IMR-90 (cell line): ENCODE results near the gene TXK. TPM values are rescaled to one million over a fixed set of nuclear protein-coding genes. Genes with fewer than 3 reads are reported as not detected.

Source experiments
- ATAC-seq: fragments of 200-7000 bp; cut with Tn5 transposase; 2 replicates; pipeline ENCODE4 v1.9.1; 2020; ENCODE audit warnings: low read depth, mild to moderate bottlenecking, moderate library complexity
- BruUV-seq: library from RNA; stranded (reverse); fragments of 400-500 nt; replicated peaks from 2 replicates; lab custom pipeline; 2021; lab: Mats Ljungman, UMichigan
- CTCF ChIA-PET: fragments of 300-600 bp; formaldehyde crosslinking; extraction: SDS; loops from one replicate; lab custom pipeline; 2021; ENCODE audit warnings: antibody characterized with exemption; lab: Yijun Ruan, JAX
- POLR2A ChIA-PET: fragments of 300-600 bp; sonication (Branson Sonifier 250); formaldehyde crosslinking; loops from one replicate; lab custom pipeline; 2022; ENCODE audit warnings: antibody characterized with exemption; ENCODE audit not compliant: unreplicated experiment; lab: Charles Lee
- DNase-seq: peaks from one replicate; pipeline ENCODE4 v3.0.0; 2013
- H2AFZ ChIP-seq: replicated peaks from 2 replicates; pipeline ENCODE3; 2013; ENCODE audit warnings: low read length, mild to moderate bottlenecking; ENCODE audit not compliant: poor library complexity
- H2AK5ac ChIP-seq: 2 replicates; pipeline ENCODE4 v1.6.1; 2013; ENCODE audit warnings: low read depth, low read length, inconsistent platforms
- H2AK9ac ChIP-seq: replicated peaks from 2 replicates; pipeline ENCODE3; 2013; ENCODE audit warnings: mild to moderate bottlenecking, low read depth, low read length, moderate library complexity; ENCODE audit not compliant: poor library complexity
- H2BK120ac ChIP-seq: 2 replicates; pipeline ENCODE4 v1.6.1; 2013; ENCODE audit warnings: low read depth, low read length, inconsistent platforms
- H2BK15ac ChIP-seq: 3 replicates; pipeline ENCODE4 v1.6.1; 2013; ENCODE audit warnings: low read depth, low read length, inconsistent platforms
- H2BK20ac ChIP-seq: 2 replicates; pipeline ENCODE4 v1.6.1; 2013; ENCODE audit warnings: low read depth, mild to moderate bottlenecking, inconsistent platforms, low read length, moderate library complexity
- H2BK5ac ChIP-seq: 2 replicates; pipeline ENCODE4 v1.6.1; 2013; ENCODE audit warnings: mild to moderate bottlenecking, low read depth, low read length, inconsistent platforms; ENCODE audit not compliant: poor library complexity, severe bottlenecking
- H3K14ac ChIP-seq: replicated peaks from 2 replicates; pipeline ENCODE4 v1.6.1; 2013; ENCODE audit warnings: low read depth, low read length, inconsistent platforms
- H3K18ac ChIP-seq: 2 replicates; pipeline ENCODE4 v1.6.1; 2013; ENCODE audit warnings: low read depth, low read length, control low read depth
- H3K23ac ChIP-seq: 2 replicates; pipeline ENCODE4 v1.6.1; 2013; ENCODE audit warnings: low read depth, low read length, inconsistent platforms
- H3K27ac ChIP-seq: 2 replicates; pipeline ENCODE4 v1.5.1; 2013; ENCODE audit warnings: mild to moderate bottlenecking, control low read depth, low read length; ENCODE audit not compliant: insufficient read depth
- H3K27me3 ChIP-seq: 2 replicates; pipeline ENCODE4 v1.6.1; 2013; ENCODE audit warnings: low read length; ENCODE audit not compliant: control insufficient read depth, insufficient read depth
- H3K36me3 ChIP-seq: 2 replicates; pipeline ENCODE4 v1.6.1; 2013; ENCODE audit warnings: low read length, mixed read lengths; ENCODE audit not compliant: control insufficient read depth, insufficient read depth
- H3K4ac ChIP-seq: 2 replicates; pipeline ENCODE4 v1.6.1; 2013; ENCODE audit warnings: low read depth, low read length, inconsistent platforms
- H3K4me1 ChIP-seq: 2 replicates; pipeline ENCODE4 v1.6.1; 2013; ENCODE audit warnings: low read length, mixed read lengths; ENCODE audit not compliant: control insufficient read depth, insufficient read depth
- H3K4me2 ChIP-seq: 2 replicates; pipeline ENCODE4 v1.6.1; 2013; ENCODE audit warnings: low read depth, mild to moderate bottlenecking, control low read depth, low read length, moderate library complexity
- H3K4me3 ChIP-seq: 2 replicates; pipeline ENCODE4 v1.5.1; 2013; ENCODE audit warnings: low read depth, mild to moderate bottlenecking, control low read depth, low read length, moderate library complexity; ENCODE audit not compliant: insufficient read depth
- H3K56ac ChIP-seq: 2 replicates; pipeline ENCODE4 v1.6.1; 2013; ENCODE audit warnings: low read length, inconsistent platforms; ENCODE audit not compliant: insufficient read depth; ENCODE audit errors: extremely low read depth
- H3K79me1 ChIP-seq, 2 experiments: 2 replicates each; pipeline ENCODE4 v1.6.1; 2013; ENCODE audit warnings: low read length in 2 of 2, inconsistent platforms in 1 of 2, low read depth in 1 of 2
- H3K9ac ChIP-seq: 2 replicates; pipeline ENCODE4 v1.6.1; 2013; ENCODE audit warnings: low read depth, low read length, control low read depth
- H3K9me1 ChIP-seq: 2 replicates; pipeline ENCODE4 v1.6.1; 2013; ENCODE audit warnings: low read length, inconsistent platforms; ENCODE audit not compliant: insufficient read depth
- H3K9me3 ChIP-seq: 2 replicates; pipeline ENCODE4 v1.6.1; 2013; ENCODE audit warnings: low read length; ENCODE audit not compliant: control insufficient read depth, insufficient read depth
- H4K20me1 ChIP-seq: 2 replicates; pipeline ENCODE4 v1.6.1; 2013; ENCODE audit warnings: low read length, inconsistent platforms; ENCODE audit not compliant: insufficient read depth
- H4K5ac ChIP-seq: 2 replicates; pipeline ENCODE4 v1.6.1; 2013; ENCODE audit warnings: mild to moderate bottlenecking, low read depth, low read length, control low read depth
- H4K8ac ChIP-seq, 2 experiments: 2 replicates each; pipeline ENCODE4 v1.6.1; 2013; ENCODE audit warnings: low read depth in 2 of 2, low read length in 2 of 2, control low read depth in 1 of 2, inconsistent platforms in 1 of 2
- H4K91ac ChIP-seq: 2 replicates; pipeline ENCODE4 v1.6.1; 2013; ENCODE audit warnings: low read depth, low read length, inconsistent platforms; ENCODE audit not compliant: insufficient read depth
- BHLHE40 ChIP-seq: fragments of 150-350 bp; IDR thresholded peaks from 2 replicates; pipeline ENCODE4 v1.6.1; 2016; ENCODE audit warnings: mild to moderate bottlenecking, low read depth, low read length
- CEBPB ChIP-seq: IDR thresholded peaks from 2 replicates; pipeline ENCODE4 v1.6.1; 2012; ENCODE audit warnings: low read depth, low read length, improper control_type of control experiment
- CHD1 ChIP-seq: IDR thresholded peaks from 2 replicates; pipeline ENCODE4 v1.6.1; 2012; ENCODE audit warnings: low read depth, low read length, improper control_type of control experiment
- CTCF ChIP-seq: conservative IDR thresholded peaks from 2 replicates; pipeline ENCODE4 v1.5.1; 2012; ENCODE audit warnings: mild to moderate bottlenecking, low read depth, low read length, improper control_type of control experiment
- ELK1 ChIP-seq: fragments of 150-350 bp; IDR thresholded peaks from 2 replicates; pipeline ENCODE4 v1.6.1; 2016; ENCODE audit warnings: low read depth, mild to moderate bottlenecking, low read length, moderate library complexity, borderline replicate concordance
- FOS ChIP-seq: fragments of 150-350 bp; IDR thresholded peaks from 2 replicates; pipeline ENCODE4 v1.6.1; 2016; ENCODE audit warnings: low read depth, low read length
- MAFK ChIP-seq: IDR thresholded peaks from 2 replicates; pipeline ENCODE4 v1.6.1; 2012; ENCODE audit warnings: low read depth, low read length, improper control_type of control experiment
- MAZ ChIP-seq: IDR thresholded peaks from 2 replicates; pipeline ENCODE4 v1.6.1; 2012; ENCODE audit warnings: low read depth, mild to moderate bottlenecking, low read length, improper control_type of control experiment, moderate library complexity, borderline replicate concordance
- MXI1 ChIP-seq: IDR thresholded peaks from 2 replicates; pipeline ENCODE4 v1.6.1; 2012; ENCODE audit warnings: low read depth, mild to moderate bottlenecking, low read length, moderate library complexity, borderline replicate concordance
- NFE2L2 ChIP-seq: fragments of 150-350 bp; IDR thresholded peaks from 2 replicates; pipeline ENCODE4 v1.6.1; 2016; ENCODE audit warnings: low read depth, mild to moderate bottlenecking, low read length
- POLR2A ChIP-seq: IDR thresholded peaks from 2 replicates; pipeline ENCODE4 v1.6.1; 2012; ENCODE audit warnings: mild to moderate bottlenecking, low read depth, low read length
- RAD21 ChIP-seq: IDR thresholded peaks from 2 replicates; pipeline ENCODE4 v1.6.1; 2012; ENCODE audit warnings: low read length, improper control_type of control experiment
- RCOR1 ChIP-seq: IDR thresholded peaks from 2 replicates; pipeline ENCODE4 v1.6.1; 2012; ENCODE audit warnings: mild to moderate bottlenecking, low read length, improper control_type of control experiment; ENCODE audit not compliant: insufficient replicate concordance
- RFX5 ChIP-seq: IDR thresholded peaks from 2 replicates; pipeline ENCODE4 v1.8.0; 2012; ENCODE audit warnings: low read depth, mild to moderate bottlenecking, low read length, moderate library complexity
- SMC3 ChIP-seq: fragments of 150-350 bp; IDR thresholded peaks from 2 replicates; pipeline ENCODE4 v1.6.1; 2016; ENCODE audit warnings: low read depth, mild to moderate bottlenecking, antibody characterized with exemption, low read length, moderate library complexity
- USF2 ChIP-seq: fragments of 150-350 bp; IDR thresholded peaks from 2 replicates; pipeline ENCODE4 v1.6.1; 2017; ENCODE audit warnings: mild to moderate bottlenecking, antibody characterized with exemption, low read length, low read depth
- WGBS, 2 experiments: methylation state at CpG; one replicate each; pipeline versions ENCODE4 v1.1.5 to v1.1.7; 2013; ENCODE audit warnings: missing lambda C conversion rate in 2 of 2; ENCODE audit not compliant: insufficient read length in 1 of 2; ENCODE audit errors: extremely low coverage in 2 of 2; 5-methylcytosine and 5-hydroxymethylcytosine counted together
- dilution Hi-C: fragments of 300-500 bp; cut with HindIII; formaldehyde crosslinking; loops from one replicate; pipeline ENCODE4 v1.14.3; 2018; ENCODE audit warnings: low sequenced_read_pairs; ENCODE audit not compliant: unreplicated experiment
- in situ Hi-C: fragments of 300-500 bp; cut with MboI; formaldehyde crosslinking; loops from 3 replicates; pipeline ENCODE4 v1.14.3; 2019; ENCODE audit warnings: low sequenced_read_pairs, inconsistent platforms, mixed read lengths
- intact Hi-C: fragments of 100-400 bp; cut with micrococcal nuclease; formaldehyde crosslinking; loops from 2 replicates; pipeline ENCODE4 v1.10.0; 2022
- polyA plus RNA-seq, 3 experiments: library from polyadenylated mRNA; depleted of rRNA; stranded (reverse); fragments of >200 nt; gene quantifications; 2 replicates each; pipeline ENCODE4 v1.2.3, GENCODE V29; 2012; ENCODE audit warnings: low replicate concordance in 1 of 3
- total RNA-seq: library from RNA; depleted of rRNA; stranded (reverse); fragments of >200 nt; gene quantifications from 2 replicates; pipeline ENCODE4 v1.2.3, GENCODE V29; 2012

TXK gene
- total and polyA plus RNA-seq, 2 of the 4 experiments (the other 2 are of a cell fraction) = not detected

- H3K27ac ChIP-seq = no peak overlapping the region
- H3K36me3 ChIP-seq = no peaks in the 10 kb centered on the region
- WGBS, 2 experiments = no CpG with 5 or more reads among the region's 2 CpGs
- intact Hi-C loops (loop anchor here (5.0 kb wide), 1 partner anchor 45 kb away; no protein-coding TSS in a partner anchor), dilution Hi-C loops (no loop called here), in situ Hi-C loops (no loop called here)
- H3K18ac ChIP-seq = no peak overlapping the region
- no peak overlapping the region for H3K4me3 ChIP-seq
- BruUV-seq = no TSS peak
- H3K56ac ChIP-seq = no peak overlapping the region
- no peaks in the 10 kb centered on the region for H3K4me1 ChIP-seq
- no peak for DNase-seq
- no peak overlapping the region for H3K23ac ChIP-seq
- TF ChIP-seq POLR2A (no peak), CHD1 (no peak), ELK1 (no peak), NFE2L2 (no peak), RCOR1 (no peak), RAD21 (no peak), USF2 (no peak), CTCF (no peak), MXI1 (no peak), RFX5 (no peak), MAFK (no peak), FOS (no peak), BHLHE40 (no peak), CEBPB (no peak), SMC3 (no peak), MAZ (no peak)
- no peak overlapping the region for H4K91ac ChIP-seq
- H2AK9ac ChIP-seq = no peak overlapping the region
- H3K4me2 ChIP-seq = no peak overlapping the region
- H2AFZ ChIP-seq = no peak overlapping the region
- H2BK5ac ChIP-seq = no peak overlapping the region
- no peak overlapping the region for H3K4ac ChIP-seq
- H2BK120ac ChIP-seq = no peak overlapping the region
- no peak for ATAC-seq
- H3K27me3 ChIP-seq = no peaks in the 10 kb centered on the region
- no peak overlapping the region for H3K9ac ChIP-seq
- H4K8ac ChIP-seq = no peak overlapping the region
- H2AK5ac ChIP-seq = no peak overlapping the region
- no peak overlapping the region for H3K14ac ChIP-seq
- no peak overlapping the region for H4K5ac ChIP-seq
- H3K9me1 ChIP-seq = no peaks in the 10 kb centered on the region
- H2BK15ac ChIP-seq = no peak overlapping the region
- no peaks in the 10 kb centered on the region for H3K79me1 ChIP-seq
- CTCF ChIA-PET = no interaction called here
- H2BK20ac ChIP-seq = no peak overlapping the region
- POLR2A ChIA-PET = no interaction called here
- no peaks in the 10 kb centered on the region for H4K20me1 ChIP-seq
- H3K9me3 ChIP-seq = no peaks in the 10 kb centered on the region
These were observed 97.0 kb downstream of the TXK start for GRCh38 chr4:48037117-48037462.
